Suppressor macrophage (primary cell): ENCODE data around the gene OR4E1.
"Not testable (repeated sequence)": the region's sequence is repeated elsewhere in the genome, so short reads cannot be mapped to it uniquely, and the experiment has no call there.

Source experiments
- DNase-seq, 4 experiments: peaks; one replicate each; pipeline ENCODE4 v3.0.0-alpha.2; 2020 to 2022
- total RNA-seq, 17 experiments: gene quantifications; one replicate each; lab custom pipeline; 2026; ENCODE audit warnings: mixed read lengths in 6 of 17, inconsistent platforms in 3 of 17; lab: John Stamatoyannopoulos, UW

OR4E1 gene, protein sequence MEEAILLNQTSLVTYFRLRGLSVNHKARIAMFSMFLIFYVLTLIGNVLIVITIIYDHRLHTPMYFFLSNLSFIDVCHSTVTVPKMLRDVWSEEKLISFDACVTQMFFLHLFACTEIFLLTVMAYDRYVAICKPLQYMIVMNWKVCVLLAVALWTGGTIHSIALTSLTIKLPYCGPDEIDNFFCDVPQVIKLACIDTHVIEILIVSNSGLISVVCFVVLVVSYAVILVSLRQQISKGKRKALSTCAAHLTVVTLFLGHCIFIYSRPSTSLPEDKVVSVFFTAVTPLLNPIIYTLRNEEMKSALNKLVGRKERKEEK
- 0 to 0.88 (median 0) reads per million in 17 experiments for total RNA-seq

- DNase-seq, result no peak
Measured at GRCh38 chr14:21673718-21674117, at the start of gene OR4E1. Gene OR4E1, minus strand, starts transcription at chr14:21673818. Its CDS starts 2,883 bp downstream, at chr14:21670935.

GRCh38 chr14:21721504-21721903 is 47.9 kb upstream of the OR4E1 start:
- no peak for DNase-seq

DNA sequence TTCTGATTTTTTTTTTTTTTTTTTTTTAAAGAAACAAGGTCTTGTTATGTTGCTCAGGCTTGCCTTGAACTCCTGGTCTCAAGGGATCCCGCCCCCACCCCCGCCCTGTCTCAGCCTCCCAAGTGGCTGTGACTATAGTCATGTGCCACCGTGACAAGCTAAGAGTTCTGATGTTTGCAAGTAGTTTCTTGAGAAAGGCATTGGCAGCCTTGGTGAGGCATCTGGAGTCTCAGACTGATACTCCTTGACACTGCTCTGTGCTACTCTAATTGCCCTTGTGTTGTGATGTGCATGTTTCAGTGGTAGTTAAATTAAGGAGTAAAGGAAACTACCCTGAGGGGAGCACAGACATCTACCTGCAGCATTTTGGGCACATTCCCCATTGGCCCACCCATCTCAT is 46.2 kb upstream of the OR4E1 start:
- DNase-seq, result no peak

GRCh38 chr14:21714318-21714929 is 40.8 kb upstream of the OR4E1 start:
- peak in 1 of 4 experiments; percentile 3 for DNase-seq

GRCh38 chr14:21712036-21712435 is 38.4 kb upstream of the OR4E1 start:
- no peak for DNase-seq

GRCh38 chr14:21711360-21711961 is 37.8 kb upstream of the OR4E1 start:
- peak; percentile 43 to 68 (median 52) for DNase-seq

GRCh38 chr14:21704338-21704737 is 30.7 kb upstream of the OR4E1 start:
- DNase-seq, result no peak

- DNase-seq, result no peak
Measured at GRCh38 chr14:21703357-21704326, 30.0 kb upstream of the OR4E1 start.

DNA sequence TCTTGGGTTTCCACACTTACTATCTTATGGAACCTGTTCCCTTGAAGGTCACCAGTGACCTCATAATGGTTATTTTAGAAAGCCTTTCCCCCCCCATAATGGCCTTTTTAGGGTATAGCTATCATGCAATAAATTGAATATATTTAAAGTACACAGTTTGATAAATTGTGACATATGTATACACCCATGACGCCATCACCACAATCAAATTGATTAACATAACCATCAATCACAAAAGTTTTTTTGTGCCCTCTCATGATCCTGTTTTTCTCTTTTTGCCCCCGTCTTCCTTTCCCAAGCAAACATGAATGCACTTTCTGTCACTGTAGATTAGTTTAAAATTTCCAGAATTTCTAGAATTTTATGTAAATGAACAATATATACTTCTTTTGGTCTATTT is 28.7 kb upstream of the OR4E1 start:
- no peak for DNase-seq

GRCh38 chr14:21699551-21699950 is 25.9 kb upstream of the OR4E1 start:
- DNase-seq, result no peak

- not testable (repeated sequence) for DNase-seq
Measured at GRCh38 chr14:21698538-21698937, 24.9 kb upstream of the OR4E1 start.

GRCh38 chr14:21697662-21698061 is 24.0 kb upstream of the OR4E1 start:
- DNase-seq, result not testable (repeated sequence)

DNA sequence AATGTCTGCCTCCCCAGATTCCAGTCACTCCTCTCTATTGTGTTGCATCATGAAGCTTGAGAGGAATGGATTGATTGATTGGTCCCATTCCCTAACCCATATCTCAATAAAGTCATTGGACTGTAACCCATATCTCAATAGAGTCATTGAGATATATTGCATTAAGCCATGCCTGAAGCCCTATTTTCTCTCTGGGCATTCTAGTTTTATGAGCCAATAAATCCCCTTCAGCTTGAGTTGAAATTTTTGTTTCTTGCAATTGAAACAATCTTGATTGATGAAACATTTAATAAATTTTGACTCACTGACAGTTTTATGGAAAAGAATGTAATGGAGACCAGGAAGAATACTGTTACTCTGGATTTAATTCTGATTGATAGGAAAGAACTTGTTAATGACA is 20.8 kb upstream of the OR4E1 start:
- no peak for DNase-seq

DNA sequence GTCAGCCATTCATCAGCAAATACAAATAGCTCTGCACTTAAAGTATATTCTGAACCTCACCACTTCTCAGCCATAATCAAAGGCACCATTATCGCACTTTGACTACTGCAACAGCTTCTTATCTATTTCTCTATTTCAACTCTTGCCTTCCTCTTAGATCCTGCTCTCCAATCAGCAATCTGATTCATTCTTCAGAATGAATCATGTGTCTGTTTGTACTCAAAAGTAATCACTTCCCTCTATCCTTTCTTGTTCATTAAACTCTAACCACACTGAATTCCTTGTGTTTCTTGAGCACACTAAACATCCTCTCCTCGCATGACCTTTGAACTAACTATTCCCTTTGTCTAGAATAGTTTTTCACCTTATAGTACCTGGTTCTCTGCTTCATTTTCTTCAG is 12.8 kb upstream of the OR4E1 start:
- DNase-seq, result no peak

GRCh38 chr14:21680072-21680471 is 6.5 kb upstream of the OR4E1 start:
- DNase-seq, result no peak

DNA sequence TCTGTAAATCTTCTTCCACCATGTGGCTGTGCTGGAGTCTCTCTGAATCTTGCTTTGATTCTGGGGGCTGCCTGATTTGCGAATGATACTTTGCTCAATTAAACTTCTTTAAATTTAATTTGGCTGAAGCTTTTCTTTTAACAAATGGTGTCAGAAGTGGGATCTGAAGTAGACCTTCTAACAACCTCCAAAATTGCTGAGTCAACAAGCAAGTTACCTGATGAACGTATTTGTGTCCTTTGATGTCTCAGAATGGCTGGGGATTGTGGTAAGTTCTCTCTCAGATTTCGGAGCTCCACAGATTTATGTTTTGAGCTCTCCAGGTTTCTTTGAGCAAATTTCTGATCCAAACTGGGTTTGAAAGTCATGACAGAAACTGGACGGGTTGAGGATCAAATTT is 1.9 kb upstream of the OR4E1 start:
- no peak for DNase-seq

GRCh38 chr14:21672116-21672515 is 1.5 kb downstream of the OR4E1 start:
- DNase-seq, result no peak

- no peak for DNase-seq
Measured at GRCh38 chr14:21671371-21671770, 2.2 kb downstream of the OR4E1 start.

DNA sequence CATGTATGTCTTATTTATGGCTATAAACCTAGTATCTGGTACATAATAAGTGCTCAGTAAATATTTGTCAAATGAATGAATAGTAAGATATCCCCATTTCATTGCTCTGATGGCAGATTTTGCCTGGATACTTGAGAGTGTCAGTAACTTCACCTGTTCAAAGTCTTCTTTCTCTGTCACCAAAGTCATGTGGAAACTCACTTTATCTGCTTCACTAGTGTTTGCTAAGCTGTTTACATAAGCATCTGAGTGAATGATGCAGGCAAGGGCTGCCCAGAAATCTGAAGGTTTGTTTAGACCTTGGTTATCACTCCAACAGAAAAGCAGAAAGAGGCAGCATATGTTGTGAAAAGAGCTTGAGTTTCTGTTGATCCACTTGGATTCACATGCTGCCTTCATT is 4.3 kb downstream of the OR4E1 start:
- no peak for DNase-seq

DNA sequence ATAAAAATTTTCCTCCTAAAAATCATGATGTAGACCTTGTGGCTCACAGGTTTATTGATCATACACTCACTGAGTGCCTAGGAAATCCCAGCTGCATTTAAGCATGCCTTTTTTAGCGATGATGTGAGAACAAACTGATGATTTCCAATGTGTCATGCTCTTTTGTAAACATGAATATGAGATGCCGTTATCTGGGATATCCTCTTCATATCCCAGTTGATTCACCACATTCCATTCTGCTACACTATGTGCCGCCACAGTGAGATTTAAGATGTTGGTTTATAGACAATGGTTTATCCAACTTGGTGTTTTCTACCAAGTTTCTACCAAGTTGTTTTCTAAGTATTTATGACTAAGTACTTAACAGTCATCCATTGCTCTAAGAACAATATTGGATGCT is 5.2 kb downstream of the OR4E1 start:
- no peak for DNase-seq

GRCh38 chr14:21656980-21657379 is 16.6 kb downstream of the OR4E1 start:
- no peak for DNase-seq

DNA sequence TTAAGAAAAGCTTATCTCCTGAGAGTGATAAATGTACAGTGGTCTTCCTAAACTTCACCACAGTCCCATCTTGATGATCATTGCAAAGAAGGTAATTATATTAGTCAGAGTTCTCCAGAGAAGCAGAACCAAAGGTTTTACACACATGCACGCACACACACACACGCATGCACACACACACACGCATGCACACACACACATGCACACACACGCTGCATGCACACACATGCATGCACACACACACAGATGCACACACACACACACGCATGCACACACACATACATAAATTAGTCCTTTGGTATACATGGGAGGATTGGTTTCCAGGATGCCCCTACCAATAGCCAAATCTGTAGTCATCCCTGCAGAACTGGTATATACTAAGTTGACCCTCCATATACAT is 19.4 kb downstream of the OR4E1 start:
- no peak for DNase-seq
